H9 (cell line): ENCODE results near the gene ELANE. TPM values are rescaled to one million over a fixed set of nuclear protein-coding genes. Genes with fewer than 3 reads are reported as not detected.

Source experiments
- DNase-seq: peaks from one replicate; pipeline ENCODE4 v3.0.0-alpha.2; 2017
- H2AFZ ChIP-seq: one replicate; pipeline ENCODE4 v1.6.1; 2013; ENCODE audit warnings: mild to moderate bottlenecking, low read length, control low read depth, moderate library complexity
- H2AK5ac ChIP-seq: 2 replicates; pipeline ENCODE4 v1.6.1; 2013; ENCODE audit warnings: low read length, control low read depth, mixed read lengths; ENCODE audit not compliant: insufficient read length
- H2BK120ac ChIP-seq: one replicate; pipeline ENCODE4 v1.6.1; 2013; ENCODE audit warnings: low read depth, mild to moderate bottlenecking, low read length, control low read depth, inconsistent platforms; ENCODE audit not compliant: poor library complexity, severe bottlenecking
- H2BK12ac ChIP-seq: 2 replicates; pipeline ENCODE4 v1.6.1; 2013; ENCODE audit warnings: low read length, control low read depth, mixed read lengths, low read depth; ENCODE audit not compliant: insufficient read length
- H2BK15ac ChIP-seq: 2 replicates; pipeline ENCODE4 v1.6.1; 2013; ENCODE audit warnings: low read depth, low read length, control low read depth
- H2BK20ac ChIP-seq: one replicate; pipeline ENCODE4 v1.6.1; 2013; ENCODE audit warnings: low read depth, mild to moderate bottlenecking, low read length, control low read depth, inconsistent platforms; ENCODE audit not compliant: poor library complexity, severe bottlenecking
- H2BK5ac ChIP-seq: 2 replicates; pipeline ENCODE4 v1.6.1; 2013; ENCODE audit warnings: low read length, control low read depth, mixed read lengths; ENCODE audit not compliant: insufficient read length
- H3K14ac ChIP-seq: 2 replicates; pipeline ENCODE4 v1.6.1; 2013; ENCODE audit warnings: low read length, control low read depth; ENCODE audit not compliant: insufficient read depth
- H3K18ac ChIP-seq: 2 replicates; pipeline ENCODE4 v1.6.1; 2013; ENCODE audit warnings: low read depth, mild to moderate bottlenecking, mixed read lengths, low read length, control low read depth; ENCODE audit not compliant: insufficient read length
- H3K23ac ChIP-seq: 2 replicates; pipeline ENCODE4 v1.6.1; 2013; ENCODE audit warnings: low read length, control low read depth, mixed read lengths, low read depth; ENCODE audit not compliant: insufficient read length
- H3K23me2 ChIP-seq: 2 replicates; pipeline ENCODE4 v1.6.1; 2013; ENCODE audit warnings: low read depth, mild to moderate bottlenecking, mixed read lengths, low read length, control low read depth; ENCODE audit not compliant: insufficient read length, poor library complexity, severe bottlenecking
- H3K27ac ChIP-seq: 2 replicates; pipeline ENCODE4 v1.5.1; 2013; ENCODE audit warnings: low read length, control low read depth, mixed read lengths, low read depth; ENCODE audit not compliant: insufficient read length
- H3K27me3 ChIP-seq: 2 replicates; pipeline ENCODE4 v1.6.1; 2013; ENCODE audit warnings: low read length, control low read depth, inconsistent platforms; ENCODE audit not compliant: insufficient read depth
- H3K4ac ChIP-seq: 2 replicates; pipeline ENCODE4 v1.6.1; 2013; ENCODE audit warnings: low read depth, mild to moderate bottlenecking, control low read depth, inconsistent platforms, low read length, moderate library complexity
- H3K4me1 ChIP-seq: 2 replicates; pipeline ENCODE4 v1.6.1; 2013; ENCODE audit warnings: low read length, control low read depth, inconsistent platforms; ENCODE audit not compliant: insufficient read depth
- H3K4me2 ChIP-seq: 2 replicates; pipeline ENCODE4 v1.6.1; 2013; ENCODE audit warnings: low read length, control low read depth, mixed read lengths; ENCODE audit not compliant: insufficient read length, insufficient read depth
- H3K56ac ChIP-seq: 2 replicates; pipeline ENCODE4 v1.6.1; 2013; ENCODE audit warnings: low read depth, mild to moderate bottlenecking, mixed read lengths, low read length, control low read depth; ENCODE audit not compliant: insufficient read length
- H3K79me1 ChIP-seq: 2 replicates; pipeline ENCODE4 v1.6.1; 2013; ENCODE audit warnings: low read depth, mild to moderate bottlenecking, moderate library complexity, low read length, control low read depth, inconsistent platforms; ENCODE audit not compliant: insufficient read depth, poor library complexity, severe bottlenecking
- H3K79me2 ChIP-seq: 2 replicates; pipeline ENCODE4 v1.6.1; 2013; ENCODE audit warnings: low read length, control low read depth, inconsistent platforms; ENCODE audit not compliant: insufficient read depth
- H3K9ac ChIP-seq: 2 replicates; pipeline ENCODE4 v1.6.1; 2013; ENCODE audit warnings: low read length, control low read depth, mixed read lengths; ENCODE audit not compliant: insufficient read length; ENCODE audit errors: extremely low read depth
- H3K9me3 ChIP-seq: one replicate; pipeline ENCODE4 v1.6.1; 2013; ENCODE audit warnings: low read depth, low read length, inconsistent platforms; ENCODE audit not compliant: control insufficient read depth
- H3T11ph ChIP-seq: one replicate; pipeline ENCODE4 v1.6.1; 2013; ENCODE audit warnings: mild to moderate bottlenecking, low read length, control low read depth, inconsistent platforms
- H4K20me1 ChIP-seq: one replicate; pipeline ENCODE4 v1.6.1; 2013; ENCODE audit not compliant: control insufficient read depth, insufficient read length, insufficient read depth
- H4K5ac ChIP-seq: 2 replicates; pipeline ENCODE4 v1.6.1; 2013; ENCODE audit warnings: low read depth, mild to moderate bottlenecking, mixed read lengths, low read length, control low read depth; ENCODE audit not compliant: insufficient read length
- H4K8ac ChIP-seq: replicated peaks from 2 replicates; pipeline ENCODE4 v1.6.1; 2013; ENCODE audit warnings: low read length, control low read depth, mixed read lengths, low read depth; ENCODE audit not compliant: insufficient read length
- H4K91ac ChIP-seq: 2 replicates; pipeline ENCODE4 v1.6.1; 2013; ENCODE audit warnings: low read depth, mild to moderate bottlenecking, moderate library complexity, mixed read lengths, low read length, control low read depth; ENCODE audit not compliant: insufficient read length
- H3K27ac Mint-ChIP-seq, 3 experiments: 2 replicates in 2 of 3; 3 replicates in 1 of 3; pipeline ENCODE4 v1.8.0; 2020 to 2021; ENCODE audit warnings: mixed read lengths in 3 of 3, mild to moderate bottlenecking in 1 of 3, moderate library complexity in 1 of 3
- H3K27me3 Mint-ChIP-seq: 2 replicates; pipeline ENCODE4 v1.8.0; 2021; ENCODE audit warnings: low read depth, mild to moderate bottlenecking, moderate library complexity, mixed read lengths
- H3K36me3 Mint-ChIP-seq, 3 experiments: 2 replicates in 2 of 3; 3 replicates in 1 of 3; pipeline ENCODE4 v1.8.0; 2020 to 2021; ENCODE audit warnings: low read depth in 3 of 3, mixed read lengths in 3 of 3; ENCODE audit not compliant: insufficient read depth in 1 of 3
- H3K4me1 Mint-ChIP-seq, 2 experiments: 2 replicates each; pipeline ENCODE4 v1.8.0; 2020; ENCODE audit warnings: mixed read lengths in 2 of 2
- H3K4me3 Mint-ChIP-seq, 2 experiments: 2 replicates in 1 of 2; 3 replicates in 1 of 2; pipeline ENCODE4 v1.8.0; 2020 to 2021; ENCODE audit warnings: mild to moderate bottlenecking in 2 of 2, mixed read lengths in 2 of 2, moderate library complexity in 1 of 2
- H3K9me3 Mint-ChIP-seq, 2 experiments: 2 replicates in 1 of 2; 3 replicates in 1 of 2; pipeline ENCODE4 v1.8.0; 2020; ENCODE audit warnings: mild to moderate bottlenecking in 2 of 2, mixed read lengths in 2 of 2, moderate library complexity in 1 of 2
- CTCF ChIP-seq: fragments of 200-600 bp; sonication (generic); conservative IDR thresholded peaks from 3 replicates; pipeline ENCODE4 v1.8.0; 2021; ENCODE audit warnings: antibody characterized with exemption, mild to moderate bottlenecking
- WGBS: extraction: QIAGEN DNeasy Blood & Tissue Kit; methylation state at CpG from one replicate; pipeline ENCODE4 v1.1.7; 2013; ENCODE audit warnings: missing lambda C conversion rate, low lambda C conversion rate, mixed read lengths; ENCODE audit not compliant: insufficient read length; ENCODE audit errors: extremely low coverage; 5-methylcytosine and 5-hydroxymethylcytosine counted together
- total RNA-seq: library from RNA; stranded (reverse); gene quantifications from 2 replicates; pipeline ENCODE4 v1.2.1, GENCODE V29; 2021

Gene ELANE
- total RNA-seq, 1 experiment from 2014 or later: not detected

DNA sequence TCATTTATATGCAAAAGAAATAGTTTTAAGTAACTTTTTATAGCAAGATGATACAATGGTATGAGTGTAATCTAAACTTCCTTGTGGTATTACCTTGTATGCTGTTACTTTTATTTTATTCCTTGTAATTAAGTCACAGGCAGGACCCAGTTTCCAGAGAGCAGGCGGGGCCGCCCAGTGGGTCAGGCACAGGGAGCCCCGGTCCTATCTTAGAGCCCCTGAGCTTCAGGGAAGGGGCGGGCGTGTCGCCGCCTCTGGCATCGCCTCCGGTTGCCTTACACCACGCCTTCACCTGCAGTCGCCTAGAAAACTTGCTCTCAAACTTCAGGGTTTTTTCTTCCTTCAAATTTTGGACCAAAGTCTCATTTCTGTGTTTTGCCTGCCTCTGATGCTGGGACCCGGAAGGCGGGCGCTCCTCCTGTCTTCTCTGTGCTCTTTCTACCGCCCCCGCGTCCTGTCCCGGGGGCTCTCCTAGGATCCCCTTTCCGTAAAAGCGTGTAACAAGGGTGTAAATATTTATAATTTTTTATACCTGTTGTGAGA lies 40.5 kb upstream of the ELANE start:
- H3K9me3 Mint-ChIP-seq: no peaks in the 10 kb centered on the region; a peak in 2 of 5 replicates
- no peaks in the 10 kb centered on the region for H3K9me3 ChIP-seq
- H3K27me3 Mint-ChIP-seq: peaks cover 3% of the 10 kb centered on the region; the same call in 1 of the 2 replicates
- no peak overlapping the region for H2BK15ac ChIP-seq
- H3K36me3 Mint-ChIP-seq: peaks cover 40 to 66% (median 65%) of the 10 kb centered on the region in 3 experiments
- no peak for TF ChIP-seq CTCF
- H3K27ac ChIP-seq: no peak overlapping the region
- H2BK20ac ChIP-seq: no peak overlapping the region
- no peak overlapping the region for H3K4ac ChIP-seq
- no peaks in the 10 kb centered on the region for H3K79me2 ChIP-seq
- peak overlapping the region in 1 of 3 experiments; percentile 89; a peak in 1 of 7 replicates for H3K27ac Mint-ChIP-seq
- H3K27me3 ChIP-seq: no peaks in the 10 kb centered on the region
- H2AFZ ChIP-seq: no peak overlapping the region
- H3K14ac ChIP-seq: no peak overlapping the region
- no peak overlapping the region for H4K8ac ChIP-seq
- H3K18ac ChIP-seq: no peak overlapping the region
- H3K4me1 ChIP-seq: no peaks in the 10 kb centered on the region
- H4K5ac ChIP-seq: no peak overlapping the region
- H3K23ac ChIP-seq: no peak overlapping the region
- DNase-seq: no peak
- H2AK5ac ChIP-seq: no peak overlapping the region
- H3K23me2 ChIP-seq: no peaks in the 10 kb centered on the region
- H3T11ph ChIP-seq: no peak overlapping the region
- WGBS: no CpG with 5 or more reads among the region's 20 CpGs
- H3K56ac ChIP-seq: no peak overlapping the region
- H3K4me1 Mint-ChIP-seq: 0 out of 4 replicates have a peak, but pooled peaks cover 0 to 3% of the 10 kb centered on the region in 2 experiments
- no peak overlapping the region for H4K91ac ChIP-seq
- no peaks in the 10 kb centered on the region for H4K20me1 ChIP-seq
- H3K4me2 ChIP-seq: no peak overlapping the region
- no peak overlapping the region for H3K4me3 Mint-ChIP-seq
- H2BK12ac ChIP-seq: no peak overlapping the region
- H3K9ac ChIP-seq: no peak overlapping the region
- H2BK5ac ChIP-seq: no peak overlapping the region
- H3K79me1 ChIP-seq: peaks cover 4% of the 10 kb centered on the region
- H2BK120ac ChIP-seq: no peak overlapping the region
